IPS-18c (cell line): ENCODE data around the gene LGALS3BP.

Experiments
- H3K4me3 ChIP-seq: 2 replicates; pipeline ENCODE4 v1.7.0; 2013; ENCODE audit warnings: low read depth, mild to moderate bottlenecking, low read length, moderate library complexity; ENCODE audit not compliant: insufficient read depth
- H3K9me3 ChIP-seq: one replicate; pipeline ENCODE4 v1.6.1; 2013; ENCODE audit warnings: mild to moderate bottlenecking, low read length, moderate library complexity; ENCODE audit not compliant: control insufficient read depth, insufficient read depth

Gene LGALS3BP

GRCh38 chr17:78939615-78940014 is 40.1 kb downstream of the LGALS3BP start:
- Histone ChIP-seq H3K9me3 (no peaks in the 10 kb centered on the region), H3K4me3 (no peak overlapping the region)

GRCh38 chr17:78937561-78937960 is 42.2 kb downstream of the LGALS3BP start:
- Histone ChIP-seq H3K4me3 (no peak overlapping the region), H3K9me3 (no peaks in the 10 kb centered on the region)

GRCh38 chr17:78935419-78936323 is 44.1 kb downstream of the LGALS3BP start:
- Histone ChIP-seq H3K9me3 (no peaks in the 10 kb centered on the region), H3K4me3 (no peak overlapping the region)

- Histone ChIP-seq H3K4me3 (no peak overlapping the region; the same call in 1 of the 2 replicates), H3K9me3 (no peaks in the 10 kb centered on the region)
Observed at GRCh38 chr17:78934681-78935418, 44.9 kb downstream of the LGALS3BP start.

- Histone ChIP-seq H3K9me3 (no peaks in the 10 kb centered on the region), H3K4me3 (no peak overlapping the region)
Observed at GRCh38 chr17:78933959-78934568, 45.7 kb downstream of the LGALS3BP start.

GRCh38 chr17:78933025-78933958 is 46.4 kb downstream of the LGALS3BP start:
- Histone ChIP-seq H3K4me3 (no peak overlapping the region), H3K9me3 (no peaks in the 10 kb centered on the region)

GRCh38 chr17:78929908-78930775 is 49.6 kb downstream of the LGALS3BP start:
- H3K4me3 ChIP-seq, result no peak overlapping the region
- no peaks in the 10 kb centered on the region for H3K9me3 ChIP-seq

GRCh38 chr17:78925662-78926555 is 53.8 kb downstream of the LGALS3BP start:
- Histone ChIP-seq H3K9me3 (no peaks in the 10 kb centered on the region), H3K4me3 (peak overlapping the region; percentile 51)

- Histone ChIP-seq H3K4me3 (peak within 1 kb of the TSS; percentile 68), H3K9me3 (no peaks in the 10 kb centered on the region)
Observed at GRCh38 chr17:78925234-78925633, 54.5 kb downstream of the LGALS3BP start, which contains the start of gene TIMP2. TSS of gene TIMP2 (minus strand) at chr17:78925387. CDS start at chr17:78925088, 299 bp downstream.

- no peaks in the 10 kb centered on the region for H3K9me3 ChIP-seq
- H3K4me3 ChIP-seq, result peak overlapping the region; percentile 68
Observed at GRCh38 chr17:78924481-78925151, 55.1 kb downstream of the LGALS3BP start.

- H3K9me3 ChIP-seq, result no peaks in the 10 kb centered on the region
Observed at GRCh38 chr17:78923660-78924453, 55.9 kb downstream of the LGALS3BP start.

GRCh38 chr17:78922816-78923498 is 56.8 kb downstream of the LGALS3BP start:
- Histone ChIP-seq H3K9me3 (no peaks in the 10 kb centered on the region), H3K4me3 (no peak overlapping the region)

More at GRCh38 chr17:78923660-78924453, 55.9 kb downstream of the LGALS3BP start:
- H3K4me3 ChIP-seq, result peak overlapping the region; percentile 68

GRCh38 chr17:78921437-78921971 is 58.2 kb downstream of the LGALS3BP start:
- H3K9me3 ChIP-seq, result no peaks in the 10 kb centered on the region

More at GRCh38 chr17:78921437-78921971, 58.2 kb downstream of the LGALS3BP start:
- no peak overlapping the region for H3K4me3 ChIP-seq
